ENCODE results near the gene OR14A16. TPM values are rescaled to one million over a fixed set of nuclear protein-coding genes. Genes with fewer than 3 reads are reported as not detected.

Gene OR14A16
- total and polyA plus RNA-seq, 4 donors = not detected

DNA sequence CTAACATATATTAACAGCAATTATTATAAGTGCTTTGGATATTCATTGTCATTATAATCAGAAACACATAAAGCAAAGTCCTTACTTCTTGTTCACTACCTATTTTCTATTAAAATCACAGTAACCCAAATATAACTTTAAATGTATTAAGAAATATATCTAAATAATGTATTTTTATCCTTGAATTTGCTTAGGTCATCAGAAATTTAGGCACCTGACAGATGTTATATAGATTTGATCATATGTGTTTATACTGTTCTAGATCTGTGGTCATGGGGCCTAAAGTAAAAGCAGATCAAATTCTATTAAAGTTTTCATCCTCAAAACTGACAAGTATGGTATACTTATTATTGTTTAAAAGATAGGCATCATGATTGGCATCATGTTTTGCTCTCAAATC, 54.3 kb downstream of the OR14A16 start:
- TF ChIP-seq TAF1 (conservative IDR thresholded peaks at IDR 0.05) (no peak), RXRA (IDR thresholded peaks at IDR 0.05) (no peak), FOXA2 (IDR thresholded peaks at IDR 0.05) (no peak), GABPA (IDR thresholded peaks at IDR 0.05 in 1 of 2, conservative IDR thresholded peaks at IDR 0.05 in 1 of 2) (no peak), FOXA1 (IDR thresholded peaks at IDR 0.05) (no peak), HNF4A (conservative IDR thresholded peaks at IDR 0.05) (no peak), EGR1 (IDR thresholded peaks at IDR 0.05; ENCODE audit: low read depth in 2 of 2) (no peak), YY1 (IDR thresholded peaks at IDR 0.05) (no peak), HNF4G (IDR thresholded peaks at IDR 0.05) (no peak)
- TF ChIP-seq, protein P1, sequence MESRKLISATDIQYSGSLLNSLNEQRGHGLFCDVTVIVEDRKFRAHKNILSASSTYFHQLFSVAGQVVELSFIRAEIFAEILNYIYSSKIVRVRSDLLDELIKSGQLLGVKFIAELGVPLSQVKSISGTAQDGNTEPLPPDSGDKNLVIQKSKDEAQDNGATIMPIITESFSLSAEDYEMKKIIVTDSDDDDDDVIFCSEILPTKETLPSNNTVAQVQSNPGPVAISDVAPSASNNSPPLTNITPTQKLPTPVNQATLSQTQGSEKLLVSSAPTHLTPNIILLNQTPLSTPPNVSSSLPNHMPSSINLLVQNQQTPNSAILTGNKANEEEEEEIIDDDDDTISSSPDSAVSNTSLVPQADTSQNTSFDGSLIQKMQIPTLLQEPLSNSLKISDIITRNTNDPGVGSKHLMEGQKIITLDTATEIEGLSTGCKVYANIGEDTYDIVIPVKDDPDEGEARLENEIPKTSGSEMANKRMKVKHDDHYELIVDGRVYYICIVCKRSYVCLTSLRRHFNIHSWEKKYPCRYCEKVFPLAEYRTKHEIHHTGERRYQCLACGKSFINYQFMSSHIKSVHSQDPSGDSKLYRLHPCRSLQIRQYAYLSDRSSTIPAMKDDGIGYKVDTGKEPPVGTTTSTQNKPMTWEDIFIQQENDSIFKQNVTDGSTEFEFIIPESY (IDR thresholded peaks at IDR 0.05) = no peak
- TF ChIP-seq, protein P2, sequence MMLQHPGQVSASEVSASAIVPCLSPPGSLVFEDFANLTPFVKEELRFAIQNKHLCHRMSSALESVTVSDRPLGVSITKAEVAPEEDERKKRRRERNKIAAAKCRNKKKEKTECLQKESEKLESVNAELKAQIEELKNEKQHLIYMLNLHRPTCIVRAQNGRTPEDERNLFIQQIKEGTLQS (IDR thresholded peaks at IDR 0.05) = no peak
- TF ChIP-seq, protein P3, sequence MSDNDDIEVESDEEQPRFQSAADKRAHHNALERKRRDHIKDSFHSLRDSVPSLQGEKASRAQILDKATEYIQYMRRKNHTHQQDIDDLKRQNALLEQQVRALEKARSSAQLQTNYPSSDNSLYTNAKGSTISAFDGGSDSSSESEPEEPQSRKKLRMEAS (IDR thresholded peaks at IDR 0.05) = no peak
- no peak for DNase-seq (ENCODE audit: low spot score)
- no peaks in the 10 kb centered on the region for H3K27me3 ChIP-seq (ENCODE audit: control insufficient read depth in 4 of 4, insufficient read depth in 4 of 4, low read length in 3 of 4)
- H3K9me3 ChIP-seq (ENCODE audit: control insufficient read depth in 4 of 4, low read length in 3 of 4) = peaks cover 0 to 5% (median 0%) of the 10 kb centered on the region in 4 donors
- H3K36me3 ChIP-seq (ENCODE audit: control insufficient read depth in 4 of 4, insufficient read depth in 3 of 4, low read depth in 1 of 4, low read length in 3 of 4) = no peaks in the 10 kb centered on the region
- no peak overlapping the region for H3K9ac ChIP-seq (ENCODE audit: low read depth in 1 of 2, low read length in 2 of 2)
- no peak overlapping the region for H3K27ac ChIP-seq (ENCODE audit: low read depth in 1 of 2, low read length in 2 of 2)
- no peak overlapping the region for H3K4me3 ChIP-seq (ENCODE audit: low read depth in 1 of 3, low read length in 3 of 3)
- H3K4me1 ChIP-seq (ENCODE audit: control insufficient read depth in 4 of 4, insufficient read depth in 4 of 4, low read length in 3 of 4) = no peaks in the 10 kb centered on the region

Other genes with a start within 250 kb of the OR14A16 start
- gene OR2G2, start 235.8 kb downstream of the OR14A16 start, total RNA-seq = not detected
- not detected for gene OR2G2, start 235.8 kb downstream of the OR14A16 start, polyA plus RNA-seq
- gene OR2G3, start 218.5 kb downstream of the OR14A16 start, total RNA-seq = not detected
- not detected for gene OR2G3, start 218.5 kb downstream of the OR14A16 start, polyA plus RNA-seq
- gene OR13G1, start 144.4 kb downstream of the OR14A16 start, total RNA-seq = not detected
- gene OR13G1, start 144.4 kb downstream of the OR14A16 start, polyA plus RNA-seq = not detected
- gene OR6F1, start 107.5 kb downstream of the OR14A16 start, total RNA-seq = not detected
- gene OR6F1, start 107.5 kb downstream of the OR14A16 start, polyA plus RNA-seq = not detected
- not detected for gene OR14K1, start 85.5 kb downstream of the OR14A16 start, total RNA-seq
- not detected for gene OR14K1, start 85.5 kb downstream of the OR14A16 start, polyA plus RNA-seq
- not detected for gene OR14A2, start 76.0 kb downstream of the OR14A16 start, total RNA-seq
- not detected for gene OR14A2, start 76.0 kb downstream of the OR14A16 start, polyA plus RNA-seq
- not detected for gene OR1C1, start 63.6 kb downstream of the OR14A16 start, total RNA-seq
- gene OR1C1, start 63.6 kb downstream of the OR14A16 start, polyA plus RNA-seq = not detected
- gene OR11L1, start 17.8 kb upstream of the OR14A16 start, total RNA-seq = not detected
- not detected for gene OR11L1, start 17.8 kb upstream of the OR14A16 start, polyA plus RNA-seq
- gene TRIM58, start 33.1 kb upstream of the OR14A16 start, total RNA-seq = 10 to 100 TPM in 1 of 2 donors, under 1 TPM in 1; 0.17 to 88.7 TPM
- gene TRIM58, start 33.1 kb upstream of the OR14A16 start, polyA plus RNA-seq = under 1 TPM; 0.06 to 0.10 TPM
- gene OR2W3, start 71.5 kb upstream of the OR14A16 start, total RNA-seq = 10 to 100 TPM in 1 of 2 donors, not detected in 1; 13.4 TPM
- gene OR2W3, start 71.5 kb upstream of the OR14A16 start, polyA plus RNA-seq = not detected
- under 1 TPM in 1 of 2 donors, not detected in 1; 0.70 TPM for gene OR2T8, start 96.1 kb upstream of the OR14A16 start, total RNA-seq
- gene OR2T8, start 96.1 kb upstream of the OR14A16 start, polyA plus RNA-seq = not detected
- gene OR2AJ1, start 100.8 kb upstream of the OR14A16 start, total RNA-seq = not detected
- not detected for gene OR2AJ1, start 100.8 kb upstream of the OR14A16 start, polyA plus RNA-seq
- under 1 TPM; 0.08 to 0.09 TPM for gene OR2L8, start 124.7 kb upstream of the OR14A16 start, total RNA-seq
- not detected for gene OR2L8, start 124.7 kb upstream of the OR14A16 start, polyA plus RNA-seq
- gene OR2AK2, start 141.1 kb upstream of the OR14A16 start, total RNA-seq = not detected
- not detected for gene OR2AK2, start 141.1 kb upstream of the OR14A16 start, polyA plus RNA-seq
- gene OR2L5, start 189.5 kb upstream of the OR14A16 start, total RNA-seq = under 1 TPM in 1 of 2 donors, not detected in 1; 0.09 TPM
- gene OR2L5, start 189.5 kb upstream of the OR14A16 start, polyA plus RNA-seq = not detected
- gene OR2L2, start 206.0 kb upstream of the OR14A16 start, total RNA-seq = not detected
- gene OR2L2, start 206.0 kb upstream of the OR14A16 start, polyA plus RNA-seq = under 1 TPM in 1 of 2 donors, not detected in 1; 0.03 TPM
- gene OR2L3, start 222.7 kb upstream of the OR14A16 start, total RNA-seq = under 1 TPM; under 0.01 to 0.05 TPM
- not detected for gene OR2L3, start 222.7 kb upstream of the OR14A16 start, polyA plus RNA-seq

Measured in liver (tissue), 9 donors.